IPS-18a (cell line): ENCODE data around the gene TRIM44.
"Not testable (repeated sequence)": the region's sequence is repeated elsewhere in the genome, so short reads cannot be mapped to it uniquely, and the experiment has no call there.

Experiments used
- H3K27ac ChIP-seq: one replicate; pipeline ENCODE4 v1.5.1; 2013; ENCODE audit warnings: low read length
- H3K27me3 ChIP-seq: one replicate; pipeline ENCODE4 v1.6.1; 2013; ENCODE audit warnings: mild to moderate bottlenecking, low read length; ENCODE audit not compliant: control insufficient read depth, insufficient read depth
- H3K36me3 ChIP-seq: one replicate; pipeline ENCODE4 v1.6.1; 2013; ENCODE audit warnings: low read depth, low read length; ENCODE audit not compliant: control insufficient read depth
- H3K4me1 ChIP-seq: one replicate; pipeline ENCODE4 v1.6.1; 2013; ENCODE audit warnings: low read depth, low read length; ENCODE audit not compliant: control insufficient read depth
- H3K4me3 ChIP-seq: one replicate; pipeline ENCODE4 v1.5.1; 2013; ENCODE audit warnings: low read length
- H3K9ac ChIP-seq: one replicate; pipeline ENCODE4 v1.6.1; 2013; ENCODE audit warnings: mild to moderate bottlenecking, low read length, moderate library complexity
- H3K9me3 ChIP-seq: one replicate; pipeline ENCODE4 v1.6.1; 2013; ENCODE audit warnings: low read depth, low read length; ENCODE audit not compliant: control insufficient read depth

The TRIM44 gene

DNA sequence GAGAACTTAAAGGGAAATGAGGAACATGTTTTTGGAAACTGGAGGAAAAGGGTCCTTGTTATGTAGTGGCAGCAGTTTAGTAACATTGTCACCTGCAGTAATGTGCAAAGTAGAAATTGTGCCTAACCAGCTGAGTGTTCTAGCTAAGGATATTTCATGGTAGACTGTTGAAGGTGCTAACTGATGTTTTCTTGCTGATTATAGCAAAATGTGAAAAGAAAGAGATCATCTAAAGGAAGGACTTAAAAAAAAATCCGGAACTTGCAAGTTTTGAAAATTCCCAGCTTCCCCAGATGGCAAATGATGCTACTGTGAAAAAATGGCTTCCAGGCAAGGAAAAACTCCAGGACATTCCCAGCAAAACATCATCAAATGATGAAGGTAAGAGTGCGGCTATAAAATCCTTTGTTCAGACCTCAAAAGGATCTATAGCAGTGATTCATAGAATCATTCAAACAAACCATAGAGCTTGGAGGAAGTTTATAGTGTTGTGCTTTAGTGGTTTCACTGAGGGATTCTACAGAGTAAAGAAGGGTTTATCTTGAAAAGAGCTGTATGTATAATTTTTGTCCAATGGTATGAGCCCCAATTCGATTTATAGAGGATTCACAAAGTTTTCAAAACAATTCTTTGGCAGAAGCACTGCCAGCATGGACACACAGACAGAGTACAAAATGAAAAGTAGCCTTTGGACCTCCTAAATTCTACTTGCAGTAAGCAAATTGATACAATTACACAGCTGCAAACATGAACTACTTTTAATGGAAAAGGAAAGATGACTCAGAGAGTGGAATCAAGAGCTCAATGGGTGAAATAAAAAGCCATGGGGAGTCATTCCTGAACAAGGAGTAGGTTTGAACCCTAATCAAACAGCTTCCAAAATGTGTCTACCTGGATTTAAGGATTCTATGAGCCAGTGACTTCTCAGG, 4.3 kb upstream of the TRIM44 start:
- Histone ChIP-seq H3K27me3 (peaks cover 57% of the 10 kb centered on the region), H3K9me3 (no peaks in the 10 kb centered on the region), H3K4me1 (peaks cover 15% of the 10 kb centered on the region), H3K36me3 (no peaks in the 10 kb centered on the region), H3K27ac (no peak overlapping the region), H3K9ac (no peak overlapping the region), H3K4me3 (no peak overlapping the region)

GRCh38 chr11:35661534-35661933, 1.0 kb upstream of the TRIM44 start:
- Histone ChIP-seq H3K4me3 (peak overlapping the region; percentile 72), H3K27ac (no peak overlapping the region), H3K27me3 (peaks cover 40% of the 10 kb centered on the region), H3K9ac (no peak overlapping the region), H3K9me3 (peaks cover 7% of the 10 kb centered on the region), H3K4me1 (no peaks in the 10 kb centered on the region), H3K36me3 (no peaks in the 10 kb centered on the region)

DNA sequence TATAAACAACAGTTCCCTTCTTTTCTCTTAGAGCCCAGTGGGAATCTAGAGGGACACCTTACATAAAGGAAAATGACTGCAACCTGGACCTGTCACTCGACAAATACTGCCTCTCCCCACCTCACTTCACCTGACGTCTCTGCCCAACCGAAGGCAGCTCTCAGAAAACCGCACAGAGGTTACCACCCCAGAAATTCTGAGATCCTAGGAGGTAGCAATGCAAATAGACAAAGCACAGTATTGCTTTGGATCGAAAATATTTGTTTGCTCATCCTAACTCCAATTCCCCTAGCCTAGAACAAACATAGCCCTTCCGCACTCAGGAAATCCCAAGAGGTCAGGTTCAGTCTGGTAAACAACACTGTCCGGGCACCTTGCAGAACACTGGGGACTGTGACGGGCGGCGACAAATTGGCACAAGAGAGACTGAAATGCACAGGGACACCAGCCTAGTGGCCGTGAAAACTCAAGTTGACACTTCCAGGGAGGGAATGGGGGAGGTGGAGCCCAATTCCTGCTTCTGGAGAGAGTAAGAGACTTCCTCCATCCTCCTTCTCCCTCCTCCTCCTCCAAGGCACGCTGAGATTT, 420 bp upstream of the TRIM44 start:
- no peaks in the 10 kb centered on the region for H3K36me3 ChIP-seq
- no peak overlapping the region for H3K27ac ChIP-seq
- H3K4me1 ChIP-seq: no peaks in the 10 kb centered on the region
- peaks cover 7% of the 10 kb centered on the region for H3K9me3 ChIP-seq
- H3K4me3 ChIP-seq: peak overlapping the region; percentile 72
- peak overlapping the region; percentile 41 for H3K9ac ChIP-seq
- peaks cover 37% of the 10 kb centered on the region for H3K27me3 ChIP-seq

DNA sequence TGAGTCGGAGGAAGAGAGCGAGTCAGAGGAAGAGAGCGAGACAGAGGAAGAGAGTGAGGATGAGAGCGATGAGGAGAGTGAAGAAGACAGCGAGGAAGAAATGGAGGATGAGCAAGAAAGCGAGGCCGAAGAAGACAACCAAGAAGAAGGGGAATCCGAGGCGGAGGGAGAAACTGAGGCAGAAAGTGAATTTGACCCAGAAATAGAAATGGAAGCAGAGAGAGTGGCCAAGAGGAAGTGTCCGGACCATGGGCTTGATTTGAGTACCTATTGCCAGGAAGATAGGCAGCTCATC, 780 bp downstream of the TRIM44 start:
- peaks cover 37% of the 10 kb centered on the region for H3K27me3 ChIP-seq
- H3K4me1 ChIP-seq: no peaks in the 10 kb centered on the region
- peak overlapping the region; percentile 72 for H3K4me3 ChIP-seq
- no peak overlapping the region for H3K9ac ChIP-seq
- peaks cover 7% of the 10 kb centered on the region for H3K9me3 ChIP-seq
- H3K36me3 ChIP-seq: no peaks in the 10 kb centered on the region
- no peak overlapping the region for H3K27ac ChIP-seq

GRCh38 chr11:35664977-35665441, 2.4 kb downstream of the TRIM44 start:
- H3K4me3 ChIP-seq: no peak overlapping the region
- H3K36me3 ChIP-seq: no peaks in the 10 kb centered on the region
- no peak overlapping the region for H3K9ac ChIP-seq
- H3K4me1 ChIP-seq: no peaks in the 10 kb centered on the region
- H3K27me3 ChIP-seq: peaks cover 30% of the 10 kb centered on the region
- H3K27ac ChIP-seq: no peak overlapping the region
- H3K9me3 ChIP-seq: peaks cover 7% of the 10 kb centered on the region

GRCh38 chr11:35667257-35667656, 4.7 kb downstream of the TRIM44 start:
- H3K27ac ChIP-seq: no peak overlapping the region
- no peak overlapping the region for H3K9ac ChIP-seq
- H3K27me3 ChIP-seq: peaks cover 12% of the 10 kb centered on the region
- H3K4me3 ChIP-seq: no peak overlapping the region
- H3K9me3 ChIP-seq: peaks cover 7% of the 10 kb centered on the region
- H3K36me3 ChIP-seq: no peaks in the 10 kb centered on the region
- H3K4me1 ChIP-seq: no peaks in the 10 kb centered on the region

DNA sequence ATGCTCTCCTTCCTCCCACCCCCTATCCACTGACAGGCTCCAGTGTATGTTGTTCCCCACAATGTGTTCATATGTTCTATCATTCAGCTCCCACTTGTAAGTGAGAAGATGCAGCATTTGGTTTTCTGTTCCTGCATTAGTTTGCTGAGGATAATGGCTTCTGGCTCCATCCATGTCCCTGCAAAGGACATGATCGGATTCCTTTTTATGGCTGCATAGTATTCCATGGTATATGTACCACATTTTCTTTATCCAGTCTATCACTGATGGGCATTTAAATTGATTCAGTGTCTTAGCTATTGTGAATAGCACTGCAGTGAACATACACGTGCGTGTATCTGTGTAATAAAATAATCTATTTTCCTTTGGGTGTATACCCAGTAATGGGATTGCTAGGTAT, 5.8 kb downstream of the TRIM44 start:
- H3K27ac ChIP-seq, H3K4me3 ChIP-seq, H3K27me3 ChIP-seq, H3K36me3 ChIP-seq, H3K9me3 ChIP-seq, H3K4me1 ChIP-seq, H3K9ac ChIP-seq: not testable (repeated sequence)

- Histone ChIP-seq H3K27me3 (no peaks in the 10 kb centered on the region), H3K4me1 (no peaks in the 10 kb centered on the region), H3K36me3 (no peaks in the 10 kb centered on the region), H3K27ac (no peak overlapping the region), H3K9me3 (no peaks in the 10 kb centered on the region), H3K9ac (no peak overlapping the region), H3K4me3 (no peak overlapping the region)
These were observed 9.0 kb downstream of the TRIM44 start for GRCh38 chr11:35671396-35672127.

- Histone ChIP-seq H3K9ac (no peak overlapping the region), H3K27me3 (no peaks in the 10 kb centered on the region), H3K36me3 (no peaks in the 10 kb centered on the region), H3K4me1 (no peaks in the 10 kb centered on the region), H3K27ac (no peak overlapping the region), H3K4me3 (no peak overlapping the region), H3K9me3 (no peaks in the 10 kb centered on the region)
These were observed 10.0 kb downstream of the TRIM44 start for GRCh38 chr11:35672608-35673007.

GRCh38 chr11:35675901-35676610, 13.5 kb downstream of the TRIM44 start:
- Histone ChIP-seq H3K9me3 (no peaks in the 10 kb centered on the region), H3K4me3 (no peak overlapping the region), H3K36me3 (no peaks in the 10 kb centered on the region), H3K27ac (no peak overlapping the region), H3K4me1 (no peaks in the 10 kb centered on the region), H3K27me3 (no peaks in the 10 kb centered on the region), H3K9ac (no peak overlapping the region)

DNA sequence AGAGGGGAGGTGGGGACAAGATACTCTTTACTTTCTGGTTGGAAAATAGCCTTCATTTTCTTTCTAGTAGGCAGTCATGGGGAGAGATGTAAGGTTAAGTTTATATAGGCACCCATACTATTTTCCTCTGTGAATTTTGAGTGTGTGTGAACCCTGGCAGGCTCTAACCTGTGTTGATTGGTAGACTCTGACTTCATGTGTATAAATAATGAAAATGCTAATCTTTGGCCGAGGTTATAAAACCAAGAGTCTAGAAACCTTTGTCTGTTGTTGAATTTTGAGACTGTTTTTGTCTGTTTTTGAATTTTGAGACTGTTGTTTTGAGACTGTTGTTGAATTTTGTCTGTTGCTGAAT, 14.0 kb downstream of the TRIM44 start:
- Histone ChIP-seq H3K27ac (no peak overlapping the region), H3K9me3 (no peaks in the 10 kb centered on the region), H3K4me3 (no peak overlapping the region), H3K9ac (no peak overlapping the region), H3K36me3 (no peaks in the 10 kb centered on the region), H3K4me1 (no peaks in the 10 kb centered on the region), H3K27me3 (no peaks in the 10 kb centered on the region)
